NCI-H2196 treated with DMSO at 0.1 percent for 48 hours (cell line): Measurements from ENCODE around the gene ITGB3.

Source experiments
- DNase-seq: peaks from one replicate; lab custom pipeline; 2025; ENCODE audit not compliant: unreplicated experiment; lab: John Stamatoyannopoulos, UW

Gene ITGB3

GRCh38 chr17:47325176-47325575, 71.5 kb downstream of the ITGB3 start:
- no peak for DNase-seq

DNA sequence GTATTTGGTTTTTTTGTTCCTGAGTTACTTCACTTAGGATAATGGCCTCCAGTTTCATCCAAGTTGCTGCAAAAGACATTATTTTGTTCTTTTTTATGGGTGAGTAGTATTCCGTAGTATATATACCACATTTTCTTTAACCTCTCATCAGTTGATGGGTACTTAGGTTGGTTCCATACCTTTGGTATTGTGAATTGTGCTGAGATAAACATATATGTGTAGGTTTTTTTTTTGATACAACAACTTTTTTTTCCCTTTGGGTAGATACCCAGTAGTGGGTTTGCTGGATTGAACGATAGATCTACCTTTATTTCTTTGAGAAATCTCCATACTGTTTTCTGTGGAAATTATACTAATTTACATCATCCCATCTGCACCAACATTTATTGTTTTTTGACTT, 76.9 kb downstream of the ITGB3 start:
- DNase-seq = no peak

GRCh38 chr17:47332287-47332686, 78.7 kb downstream of the ITGB3 start:
- DNase-seq = no peak

DNA sequence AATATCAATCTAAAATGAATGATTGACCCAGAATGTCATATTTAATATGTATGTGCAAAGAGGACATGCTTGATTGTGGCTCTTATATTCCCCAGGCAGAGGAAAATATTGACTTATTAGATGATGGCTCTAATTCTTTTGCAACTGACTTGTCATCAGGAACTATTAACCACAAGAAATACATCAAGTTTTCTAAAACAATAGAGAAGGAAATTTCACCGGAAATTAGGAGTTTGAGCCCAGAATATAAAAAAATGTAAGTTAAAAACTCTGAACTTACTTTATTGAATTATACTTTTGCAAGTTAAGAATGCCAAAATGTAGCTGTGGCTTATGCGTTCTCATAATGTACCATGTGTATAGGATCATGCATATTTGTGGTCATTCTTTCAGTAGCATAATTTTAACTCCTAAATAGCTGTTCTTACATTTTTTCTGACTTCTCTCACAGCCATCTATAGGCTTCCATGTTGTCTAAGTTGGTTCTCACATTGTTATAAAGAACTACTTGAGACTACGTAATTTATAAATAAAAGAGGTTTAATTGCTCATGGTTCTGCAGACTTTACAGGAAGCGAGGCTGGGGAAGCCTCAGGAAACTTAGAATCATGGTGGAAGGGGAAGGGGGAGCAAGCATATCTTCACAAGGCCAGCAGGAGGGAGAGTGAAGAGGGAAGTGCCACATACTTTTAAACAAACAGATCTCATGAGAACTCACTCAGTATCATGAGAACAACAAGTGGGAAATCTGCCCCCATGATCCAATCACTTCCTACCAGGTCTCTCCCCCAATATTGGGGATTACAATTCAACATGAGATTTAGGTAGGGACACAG, 81.7 kb downstream of the ITGB3 start:
- no peak for DNase-seq

- no peak for DNase-seq
Observed at GRCh38 chr17:47338026-47338425, 84.4 kb downstream of the ITGB3 start.

DNA sequence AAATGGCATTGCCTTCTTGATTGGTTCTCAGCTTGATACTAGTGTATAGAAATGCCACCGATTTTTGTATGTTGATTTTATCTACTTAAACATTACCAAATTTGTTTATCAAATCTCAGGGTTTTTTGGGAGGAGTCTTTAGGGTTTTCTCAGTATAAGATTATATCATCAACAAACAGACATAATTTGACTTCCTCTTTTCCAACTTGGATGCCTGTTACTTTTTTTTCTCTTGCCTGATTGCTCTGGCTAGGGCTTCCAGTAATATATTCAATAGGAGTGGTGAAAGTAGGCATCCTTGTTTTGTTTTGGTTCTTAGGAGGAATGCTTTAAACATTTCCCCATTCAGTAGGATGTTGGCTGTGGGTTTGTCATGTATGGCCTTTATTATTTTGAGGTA, 99.2 kb downstream of the ITGB3 start:
- DNase-seq = no peak

DNA sequence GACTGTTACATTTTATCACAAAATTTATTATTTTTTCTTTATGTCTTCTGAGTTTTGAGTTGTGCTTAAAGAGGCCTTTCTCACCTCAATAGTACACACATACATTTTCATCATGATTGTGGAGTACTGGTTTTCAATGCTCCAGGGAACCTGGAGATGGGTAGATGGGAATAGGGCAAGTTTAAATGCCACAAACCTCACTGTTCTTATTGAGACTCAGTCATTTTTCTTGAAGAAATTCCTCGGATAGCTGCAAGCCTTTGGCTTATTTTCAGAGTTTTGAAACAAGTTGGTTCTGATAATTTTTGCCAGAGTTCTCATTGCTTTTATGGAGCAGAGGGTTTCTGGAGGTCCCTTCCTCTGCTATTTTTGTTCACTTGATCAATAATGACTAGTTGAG, 105.0 kb downstream of the ITGB3 start:
- DNase-seq = no peak
